ENCODE measurements around the gene PEAK3.
A peak's percentile ranks its signal among the peaks of the same experiment; 100 is the strongest.

The PEAK3 gene

GRCh38 chr19:2268480-2268830 lies 13.5 kb downstream of the PEAK3 start:
- TF ChIP-seq CTCF (IDR thresholded peaks at IDR 0.05; ENCODE audit: low read depth, low read length): no peak
- peak overlapping the region; percentile 97 for H3K4me3 ChIP-seq (ENCODE audit: low read depth, low read length)

DNA sequence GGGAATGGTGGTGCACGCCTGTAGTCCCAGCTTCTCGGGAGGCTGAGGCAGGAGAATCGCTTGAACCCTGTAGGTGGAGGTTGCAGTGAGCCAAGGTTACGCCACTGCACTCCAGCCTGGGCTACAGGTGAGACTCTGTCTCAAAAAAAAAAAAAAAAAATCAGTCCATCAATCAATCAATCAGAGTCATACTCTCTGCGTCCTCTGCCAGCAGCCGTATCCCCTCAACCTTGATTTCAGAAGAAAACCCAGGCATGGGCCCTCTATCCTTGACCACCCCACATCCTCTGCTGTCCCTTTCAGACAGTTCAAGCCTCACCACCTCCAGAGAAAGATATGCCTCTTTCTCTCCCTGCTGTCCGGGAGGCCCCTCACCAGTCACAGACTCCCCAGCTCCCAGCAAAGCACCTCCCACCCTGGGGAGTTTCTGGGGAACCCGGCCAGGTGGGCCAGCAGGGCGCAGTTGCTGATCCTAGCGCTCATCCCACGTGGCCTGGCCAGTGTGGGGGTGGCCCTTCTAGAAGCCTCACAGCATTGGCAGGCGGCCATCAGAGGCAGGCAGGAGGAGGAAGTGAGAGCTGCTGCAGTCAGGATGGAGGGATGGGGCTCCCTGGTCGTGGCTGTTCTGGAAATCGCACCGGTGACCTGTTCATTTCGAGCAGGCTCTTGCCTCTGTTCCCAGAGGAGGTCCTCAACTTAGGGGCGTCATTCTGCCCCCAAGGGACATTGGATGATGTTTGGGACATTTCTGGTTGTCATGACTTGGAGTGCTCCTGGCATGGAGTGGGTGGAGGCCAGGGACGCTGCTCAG lies 15.6 kb downstream of the PEAK3 start:
- no peak overlapping the region for H3K4me3 ChIP-seq (ENCODE audit: low read depth, low read length)
- TF ChIP-seq CTCF (IDR thresholded peaks at IDR 0.05; ENCODE audit: low read depth, low read length): no peak

- TF ChIP-seq CTCF (IDR thresholded peaks at IDR 0.05; ENCODE audit: low read depth, low read length): peak; percentile 68
- H3K4me3 ChIP-seq (ENCODE audit: low read depth, low read length): no peak overlapping the region
Observed at GRCh38 chr19:2261438-2262172, 20.4 kb downstream of the PEAK3 start.

DNA sequence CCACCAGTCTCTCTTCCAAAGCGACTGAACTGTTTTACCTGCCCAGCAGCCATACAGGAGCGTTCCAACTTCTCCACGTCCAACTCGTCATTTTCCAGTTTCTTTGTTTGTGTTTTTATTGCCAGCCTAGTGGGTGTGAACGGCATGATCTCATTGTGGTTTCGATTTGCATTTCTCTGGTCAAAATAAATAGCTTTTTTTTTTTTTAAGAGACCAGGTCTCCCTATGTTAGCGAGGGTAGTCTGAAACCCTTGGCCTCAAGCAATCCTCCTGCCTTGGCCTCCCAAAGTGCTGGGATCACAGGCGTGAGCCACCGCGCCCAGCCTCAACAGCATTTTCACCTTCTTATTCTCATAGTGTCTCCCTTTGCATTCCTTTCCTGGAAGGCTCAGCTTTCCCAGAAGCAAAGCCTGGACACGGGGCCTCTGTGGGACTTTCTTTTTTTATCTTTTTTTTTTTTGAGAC lies 21.6 kb downstream of the PEAK3 start:
- TF ChIP-seq CTCF (IDR thresholded peaks at IDR 0.05; ENCODE audit: low read depth, low read length): no peak
- no peak overlapping the region for H3K4me3 ChIP-seq (ENCODE audit: low read depth, low read length)

DNA sequence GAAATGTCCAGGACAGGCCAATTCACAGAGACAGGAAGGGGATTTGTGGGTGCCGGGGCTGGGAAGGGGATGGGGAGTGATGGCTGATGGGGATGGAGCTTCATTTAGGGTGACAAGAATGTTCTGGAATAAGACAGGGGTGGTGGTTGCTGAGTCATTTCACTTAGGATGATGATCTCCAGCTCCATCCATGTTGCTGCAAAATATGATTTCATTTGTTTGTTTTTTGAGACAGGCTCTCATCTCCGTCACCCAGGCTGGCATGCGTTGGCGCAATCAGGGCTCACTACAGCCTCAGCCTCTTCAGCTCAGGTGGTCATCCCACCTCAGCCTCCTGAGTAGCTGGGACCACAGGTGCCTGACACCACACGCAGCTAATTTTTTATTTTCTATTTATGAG lies 22.6 kb downstream of the PEAK3 start:
- TF ChIP-seq CTCF (IDR thresholded peaks at IDR 0.05; ENCODE audit: low read depth, low read length): no peak
- no peak overlapping the region for H3K4me3 ChIP-seq (ENCODE audit: low read depth, low read length)

DNA sequence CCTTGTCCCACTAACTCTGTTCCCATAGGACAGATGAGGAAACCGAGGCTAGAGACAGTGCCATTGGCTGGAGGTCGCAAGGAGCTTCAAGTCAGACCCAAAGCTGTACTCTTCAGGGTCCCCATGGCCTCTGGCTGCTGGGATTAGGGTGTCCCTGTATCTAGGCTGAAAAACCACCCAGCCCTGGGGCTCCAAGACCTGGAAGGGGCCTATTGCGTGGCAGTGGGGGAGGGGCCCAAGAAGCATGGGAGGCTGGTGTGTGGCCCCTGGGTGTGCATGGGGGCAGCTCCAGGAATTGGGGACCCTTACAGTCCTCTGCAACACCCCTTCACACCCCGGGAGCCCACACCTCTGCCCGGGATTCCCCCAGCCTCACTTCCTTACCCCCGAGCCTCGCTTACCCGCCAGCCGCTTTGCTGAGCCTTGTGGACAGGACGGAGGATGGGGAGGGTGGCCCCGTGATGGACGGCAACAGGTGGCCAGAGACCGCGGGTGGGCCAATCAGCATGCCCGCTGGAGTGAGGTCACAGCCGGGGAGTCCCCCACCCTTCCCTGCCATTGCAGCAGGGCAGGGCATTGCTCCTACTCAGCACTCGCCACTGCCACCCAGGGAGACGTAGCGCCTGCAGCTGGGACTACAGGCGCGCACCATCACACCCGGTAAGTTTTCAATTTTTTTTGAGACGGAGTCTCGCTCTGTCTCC lies 25.8 kb downstream of the PEAK3 start, which contains the start of gene JSRP1:
TSS of gene JSRP1 (minus strand) at position 436 of the 704 bp plus-strand sequence. CDS start 1,103 bp downstream, outside the sequence.
- H3K4me3 ChIP-seq (ENCODE audit: low read depth, low read length): no peak within 1 kb of the TSS
- no peak for TF ChIP-seq CTCF (IDR thresholded peaks at IDR 0.05; ENCODE audit: low read depth, low read length)
